A549 (cell line): ENCODE results near the gene RAB12.

Experiments used
- CBX2 ChIP-seq: fragments of 200-600 bp; sonication (generic); IDR thresholded peaks from 2 replicates; pipeline ENCODE4 v1.6.1; 2016; ENCODE audit warnings: low read depth, mild to moderate bottlenecking, borderline replicate concordance
- EHF ChIP-seq: fragments of 250-450 bp; sonication (Bioruptor Pico); IDR thresholded peaks from 2 replicates; pipeline ENCODE4 v1.5.0; 2020; ENCODE audit warnings: mild to moderate bottlenecking
- EP300 ChIP-seq, 2 experiments: fragments of >200 bp; sonication (Bioruptor Twin); formaldehyde crosslinking; IDR thresholded peaks; 2 replicates in 1 of 2; 3 replicates in 1 of 2; pipeline ENCODE4 v1.6.1; 2016 to 2017
- ESRRA ChIP-seq: fragments of 150-350 bp; IDR thresholded peaks from 2 replicates; pipeline ENCODE4 v1.6.1; 2014; ENCODE audit warnings: mild to moderate bottlenecking, low read length, borderline replicate concordance
- RAD21 ChIP-seq, 2 experiments: fragments of >200 bp in 1 of 2; sonication (Bioruptor Twin) in 1 of 2; formaldehyde crosslinking in 1 of 2; IDR thresholded peaks in 1 of 2; conservative IDR thresholded peaks in 1 of 2; 2 replicates in 1 of 2; 3 replicates in 1 of 2; pipeline ENCODE4 v1.6.1; 2012 to 2018; ENCODE audit warnings: inconsistent platforms in 1 of 2
- TF ChIP-seq, protein P1 (sequence below): fragments of 150-350 bp; IDR thresholded peaks from 2 replicates; pipeline ENCODE4 v1.6.1; 2014; ENCODE audit warnings: low read depth, mild to moderate bottlenecking, low read length

DNA sequence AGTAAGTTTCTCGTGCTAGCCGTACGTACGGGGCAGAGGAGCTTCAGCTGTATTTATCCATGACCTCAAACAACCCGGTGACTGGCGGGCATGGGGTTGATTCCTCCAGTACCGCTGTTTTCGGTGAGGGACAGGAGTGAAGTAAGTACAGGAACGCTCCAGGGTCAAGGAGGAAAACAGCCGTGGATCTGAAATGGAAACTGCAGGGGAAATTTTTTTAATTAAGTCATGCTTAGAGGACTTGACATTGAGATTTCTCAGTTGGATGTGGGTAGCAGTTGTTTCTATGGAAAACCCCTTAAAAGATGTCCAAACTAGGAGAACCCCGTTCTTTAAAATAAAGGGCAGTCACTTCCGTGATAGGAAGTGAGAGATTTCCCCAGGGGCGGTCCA lies 1.2 kb downstream of the RAB12 start:
- TF ChIP-seq CBX2 (no peak), EP300 (IDR thresholded peaks at IDR 0.05) (no peak), RAD21 (conservative IDR thresholded peaks at IDR 0.05 in 1 of 2, IDR thresholded peaks at IDR 0.05 in 1 of 2) (no peak), EHF (no peak), ESRRA (no peak)
- TF ChIP-seq, protein P1, sequence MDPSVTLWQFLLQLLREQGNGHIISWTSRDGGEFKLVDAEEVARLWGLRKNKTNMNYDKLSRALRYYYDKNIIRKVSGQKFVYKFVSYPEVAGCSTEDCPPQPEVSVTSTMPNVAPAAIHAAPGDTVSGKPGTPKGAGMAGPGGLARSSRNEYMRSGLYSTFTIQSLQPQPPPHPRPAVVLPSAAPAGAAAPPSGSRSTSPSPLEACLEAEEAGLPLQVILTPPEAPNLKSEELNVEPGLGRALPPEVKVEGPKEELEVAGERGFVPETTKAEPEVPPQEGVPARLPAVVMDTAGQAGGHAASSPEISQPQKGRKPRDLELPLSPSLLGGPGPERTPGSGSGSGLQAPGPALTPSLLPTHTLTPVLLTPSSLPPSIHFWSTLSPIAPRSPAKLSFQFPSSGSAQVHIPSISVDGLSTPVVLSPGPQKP: no peak
